NOMO-1 treated with DMSO at 0.1 percent for 48 hours (cell line): ENCODE data around the gene FYN.
A peak's percentile ranks its signal among the peaks of the same experiment; 100 is the strongest.

Experiments
- DNase-seq: peaks from one replicate; lab custom pipeline; 2025; ENCODE audit not compliant: unreplicated experiment; lab: John Stamatoyannopoulos, UW

Gene FYN

GRCh38 chr6:111732390-111732789 lies 140.9 kb downstream of the FYN start:
- no peak for DNase-seq

GRCh38 chr6:111731456-111732195 lies 141.6 kb downstream of the FYN start:
- DNase-seq = no peak

- no peak for DNase-seq
Observed at GRCh38 chr6:111730864-111731263, 142.4 kb downstream of the FYN start.

GRCh38 chr6:111727802-111728201 lies 145.4 kb downstream of the FYN start:
- DNase-seq = no peak

- DNase-seq = no peak
Observed at GRCh38 chr6:111727041-111727440, 146.2 kb downstream of the FYN start.

GRCh38 chr6:111725446-111726112 lies 147.7 kb downstream of the FYN start:
- no peak for DNase-seq

GRCh38 chr6:111724505-111724904 lies 148.7 kb downstream of the FYN start:
- peak; percentile 89 for DNase-seq

GRCh38 chr6:111724039-111724438 lies 149.2 kb downstream of the FYN start:
- DNase-seq = no peak

- no peak for DNase-seq
Observed at GRCh38 chr6:111723412-111723970, 149.8 kb downstream of the FYN start.

- DNase-seq = no peak
Observed at GRCh38 chr6:111722179-111722731, 151.0 kb downstream of the FYN start.

- peak; percentile 13 for DNase-seq
Observed at GRCh38 chr6:111721753-111722154, 151.5 kb downstream of the FYN start.

- no peak for DNase-seq
Observed at GRCh38 chr6:111720931-111721496, 152.2 kb downstream of the FYN start.

GRCh38 chr6:111718990-111719389 lies 154.3 kb downstream of the FYN start:
- DNase-seq = no peak

GRCh38 chr6:111718326-111718725 lies 154.9 kb downstream of the FYN start:
- DNase-seq = no peak

- DNase-seq = no peak
Observed at GRCh38 chr6:111717621-111718020, 155.6 kb downstream of the FYN start.

GRCh38 chr6:111716325-111716724 lies 156.9 kb downstream of the FYN start:
- DNase-seq = no peak

- DNase-seq = no peak
Observed at GRCh38 chr6:111715321-111715720, 157.9 kb downstream of the FYN start.

- no peak for DNase-seq
Observed at GRCh38 chr6:111714416-111715270, 158.6 kb downstream of the FYN start.

GRCh38 chr6:111713811-111714210 lies 159.4 kb downstream of the FYN start:
- DNase-seq = no peak

- DNase-seq = no peak
Observed at GRCh38 chr6:111713236-111713635, 160.0 kb downstream of the FYN start.
